Right ventricle myocardium superior (tissue), 1 donor: ENCODE measurements around the gene ELOVL1. TPM values are rescaled to one million over a fixed set of nuclear protein-coding genes. Genes with fewer than 3 reads are reported as not detected.
A peak's percentile ranks its signal among the peaks of the same experiment; 100 is the strongest.

Experiments
- ATAC-seq: fragments of 200-7000 bp; cut with Tn5 transposase; one replicate; pipeline ENCODE4 v1.9.1; 2020; ENCODE audit warnings: mild to moderate bottlenecking; ENCODE audit not compliant: poor library complexity
- DNase-seq: peaks from one replicate; pipeline ENCODE4 v3.0.0-alpha.2; 2020
- intact Hi-C: fragments of 100-400 bp; cut with DNase I; formaldehyde crosslinking; loops from one replicate; pipeline ENCODE4 v1.11.2; 2022
- total RNA-seq: library from RNA; stranded (reverse); fragmentation: NEBNext Ultra II Directional; extraction: Animal tissue kit (Norgen Biotek cat#: 25700); gene quantifications from one replicate; pipeline ENCODE4 v1.2.1, GENCODE V29; 2021
- donor health status: DM: no; HTN: yes; CAD: no; lungs with severe emphysema.

The ELOVL1 gene
- total RNA-seq, 1 donor from 2014 or later = 29.3 TPM

GRCh38 chr1:43344267-43344850, 23.5 kb downstream of the ELOVL1 start:
- intact Hi-C loops = no loop called here
- DNase-seq (no peak), ATAC-seq (peak; percentile 71)

- DNase-seq (no peak), ATAC-seq (no peak)
- intact Hi-C loops = no loop called here
Measured at GRCh38 chr1:43340559-43340958, 27.3 kb downstream of the ELOVL1 start.

GRCh38 chr1:43339584-43340232, 28.1 kb downstream of the ELOVL1 start:
- DNase-seq = no peak
- intact Hi-C loops = no loop called here

GRCh38 chr1:43338001-43338400, 29.8 kb downstream of the ELOVL1 start:
- DNase-seq (no peak), ATAC-seq (no peak)
- intact Hi-C loops = no loop called here

More at GRCh38 chr1:43339584-43340232, 28.1 kb downstream of the ELOVL1 start:
- no peak for ATAC-seq

- intact Hi-C loops = no loop called here
Measured at GRCh38 chr1:43337588-43337987, 30.2 kb downstream of the ELOVL1 start, which contains the start of gene MPL. Gene MPL, plus strand, starts transcription at chr1:43337818. Its CDS starts 31 bp downstream, at chr1:43337849.

GRCh38 chr1:43334453-43335205, 33.2 kb downstream of the ELOVL1 start:
- ATAC-seq (no peak), DNase-seq (no peak)
- intact Hi-C loops = no loop called here

More at GRCh38 chr1:43337588-43337987, 30.2 kb downstream of the ELOVL1 start, which contains the start of gene MPL:
- DNase-seq (no peak), ATAC-seq (no peak)

GRCh38 chr1:43331688-43332087, 36.1 kb downstream of the ELOVL1 start:
- intact Hi-C loops = no loop called here
- ATAC-seq = no peak
- no peak for DNase-seq

GRCh38 chr1:43329995-43330751, 37.6 kb downstream of the ELOVL1 start:
- intact Hi-C loops = no loop called here
- ATAC-seq (peak; percentile 66), DNase-seq (peak; percentile 70)

GRCh38 chr1:43327549-43328292, 40.1 kb downstream of the ELOVL1 start:
- no peak for DNase-seq
- ATAC-seq = no peak
- intact Hi-C loops = loop anchor here (2.0 kb wide), 1 partner anchor 25 kb away; no protein-coding TSS in a partner anchor

GRCh38 chr1:43325381-43325780, 42.4 kb downstream of the ELOVL1 start:
- DNase-seq (no peak), ATAC-seq (no peak)
- intact Hi-C loops = no loop called here

GRCh38 chr1:43324810-43325209, 43.0 kb downstream of the ELOVL1 start:
- no peak for DNase-seq
- ATAC-seq = no peak
- intact Hi-C loops = no loop called here

GRCh38 chr1:43322506-43322905, 45.3 kb downstream of the ELOVL1 start:
- intact Hi-C loops = no loop called here
- ATAC-seq (no peak), DNase-seq (no peak)

GRCh38 chr1:43321331-43321891, 46.4 kb downstream of the ELOVL1 start:
- intact Hi-C loops = no loop called here
- ATAC-seq (no peak), DNase-seq (no peak)

GRCh38 chr1:43319766-43320165, 48.0 kb downstream of the ELOVL1 start:
- DNase-seq = peak; percentile 4
- ATAC-seq = no peak
- intact Hi-C loops = no loop called here

GRCh38 chr1:43319288-43319687, 48.5 kb downstream of the ELOVL1 start:
- DNase-seq (peak; percentile 18), ATAC-seq (no peak)
- intact Hi-C loops = no loop called here

- DNase-seq (peak; percentile 0), ATAC-seq (no peak)
- intact Hi-C loops = no loop called here
Measured at GRCh38 chr1:43318831-43319230, 49.0 kb downstream of the ELOVL1 start.

- DNase-seq = peak; percentile 30
- intact Hi-C loops = no loop called here
- no peak for ATAC-seq
Measured at GRCh38 chr1:43317817-43318471, 49.9 kb downstream of the ELOVL1 start.
